B cell (primary cell): Measurements from ENCODE around the gene OR4N2. TPM values are rescaled to one million over a fixed set of nuclear protein-coding genes. Genes with fewer than 3 reads are reported as not detected.
"Not testable (repeated sequence)": the region's sequence is repeated elsewhere in the genome, so short reads cannot be mapped to it uniquely, and the experiment has no call there.

Source experiments
- ATAC-seq: fragments of 200-7000 bp; cut with Tn5 transposase; one replicate; pipeline ENCODE4 v1.10.0; 2021; ENCODE audit warnings: low read depth, mild to moderate bottlenecking, moderate number of reproducible peaks, moderate library complexity
- CTCF ChIA-PET: fragments of 350-600 bp; sonication (Branson Sonifier 250); formaldehyde crosslinking; loops from one replicate; lab custom pipeline; 2021; ENCODE audit warnings: antibody characterized with exemption, inconsistent platforms; lab: Charles Lee
- POLR2A ChIA-PET: fragments of 350-600 bp; sonication (Branson Sonifier 250); formaldehyde crosslinking; loops from one replicate; lab custom pipeline; 2021; ENCODE audit warnings: antibody characterized with exemption; lab: Charles Lee
- DNase-seq: peaks from one replicate; pipeline ENCODE4 v3.0.0; 2013
- H2AFZ ChIP-seq: 2 replicates; pipeline ENCODE4 v1.6.1; 2012; ENCODE audit warnings: mild to moderate bottlenecking, low read depth, low read length; ENCODE audit not compliant: insufficient read depth, poor library complexity, severe bottlenecking
- H3K27ac ChIP-seq, 2 donors: 1 replicate in 1 of 2; 2 replicates in 1 of 2; pipeline ENCODE4 v1.5.1; 2012 to 2013; ENCODE audit warnings: low read length in 2 of 2, mild to moderate bottlenecking in 2 of 2, moderate library complexity in 1 of 2
- H3K27me3 ChIP-seq, 4 experiments: fragments of 200-600 bp in 1 of 4; sonication (generic) in 1 of 4; replicated peaks in 1 of 4; 1 replicate in 2 of 4; 2 replicates in 2 of 4; pipeline versions ENCODE4 v1.6.1 to v1.7.0; 2013 to 2016; ENCODE audit warnings: low read length in 3 of 4, mild to moderate bottlenecking in 2 of 4, mixed read lengths in 1 of 4, moderate library complexity in 1 of 4; ENCODE audit not compliant: insufficient read depth in 4 of 4, control insufficient read depth in 3 of 4; ENCODE audit errors: control extremely low read depth in 1 of 4
- H3K36me3 ChIP-seq, 2 experiments: replicated peaks in 1 of 2; 1 replicate in 1 of 2; 2 replicates in 1 of 2; pipeline versions ENCODE4 v1.6.1 to v1.7.1; 2013; ENCODE audit warnings: low read length in 1 of 2; ENCODE audit not compliant: insufficient read depth in 2 of 2, control insufficient read depth in 1 of 2; ENCODE audit errors: control extremely low read depth in 1 of 2, extremely low read depth in 1 of 2
- H3K4me1 ChIP-seq, 2 donors: fragments of 200-600 bp in 1 of 2; sonication (generic) in 1 of 2; 1 replicate in 1 of 2; 2 replicates in 1 of 2; pipeline versions ENCODE4 v1.5.1 to v1.6.1; 2013 to 2017; ENCODE audit warnings: low read length in 2 of 2; ENCODE audit not compliant: control insufficient read depth in 2 of 2, insufficient read depth in 2 of 2
- H3K4me2 ChIP-seq: replicated peaks from 2 replicates; pipeline ENCODE3; 2012; ENCODE audit warnings: mild to moderate bottlenecking, low read depth, low read length; ENCODE audit not compliant: poor library complexity, severe bottlenecking
- H3K4me3 ChIP-seq, 5 experiments: fragments of 200-600 bp in 1 of 5; sonication (generic) in 1 of 5; 1 replicate in 3 of 5; 2 replicates in 2 of 5; pipeline versions ENCODE4 v1.5.1 to v1.7.0; 2011 to 2016; ENCODE audit warnings: low read length in 4 of 5, mild to moderate bottlenecking in 4 of 5, low read depth in 2 of 5, control low read depth in 1 of 5, moderate library complexity in 1 of 5; ENCODE audit not compliant: insufficient read depth in 1 of 5; ENCODE audit errors: control extremely low read depth in 1 of 5, extremely low read depth in 1 of 5
- H3K79me2 ChIP-seq: fragments of 200-600 bp; sonication (generic); one replicate; pipeline ENCODE4 v1.6.0; 2016; ENCODE audit warnings: low read length; ENCODE audit not compliant: control insufficient read depth, insufficient read depth
- H3K9ac ChIP-seq: fragments of 200-600 bp; sonication (generic); 2 replicates; pipeline ENCODE4 v1.6.1; 2017; ENCODE audit warnings: mild to moderate bottlenecking, low read length, moderate library complexity
- H3K9me3 ChIP-seq, 3 donors: one replicate each; pipeline versions ENCODE4 v1.6.1 to v1.7.1; 2013; ENCODE audit warnings: low read length in 2 of 3; ENCODE audit not compliant: control insufficient read depth in 2 of 3, insufficient read depth in 1 of 3; ENCODE audit errors: control extremely low read depth in 1 of 3
- H4K20me1 ChIP-seq: 2 replicates; pipeline ENCODE4 v1.6.0; 2012; ENCODE audit warnings: mild to moderate bottlenecking, low read length; ENCODE audit not compliant: insufficient read depth, control insufficient read depth, poor library complexity, severe bottlenecking
- H3K27ac Mint-ChIP-seq: one replicate; pipeline ENCODE4 v1.8.0; 2021; ENCODE audit warnings: mixed read lengths
- H3K27me3 Mint-ChIP-seq: one replicate; pipeline ENCODE4 v1.8.0; 2021; ENCODE audit warnings: mixed read lengths
- H3K4me1 Mint-ChIP-seq: one replicate; pipeline ENCODE4 v1.8.0; 2021; ENCODE audit warnings: mixed read lengths
- H3K4me3 Mint-ChIP-seq: one replicate; pipeline ENCODE4 v1.8.0; 2021; ENCODE audit warnings: mixed read lengths
- H3K9me3 Mint-ChIP-seq: one replicate; pipeline ENCODE4 v1.8.0; 2022; ENCODE audit warnings: mixed read lengths; ENCODE audit not compliant: insufficient read depth
- EZH2 ChIP-seq: IDR thresholded peaks from 2 replicates; pipeline ENCODE4 v1.6.1; 2012; ENCODE audit warnings: borderline replicate concordance, low read depth, mild to moderate bottlenecking, moderate library complexity, low read length; ENCODE audit not compliant: insufficient read depth, poor library complexity, severe bottlenecking
- WGBS: methylation state at CpG from one replicate; pipeline ENCODE4 v1.1.5; 2013; ENCODE audit warnings: missing lambda C conversion rate; ENCODE audit not compliant: insufficient coverage; 5-methylcytosine and 5-hydroxymethylcytosine counted together
- intact Hi-C: fragments of 100-400 bp; cut with micrococcal nuclease; formaldehyde crosslinking; loops from one replicate; pipeline ENCODE4 v1.10.0; 2022
- polyA plus RNA-seq: library from polyadenylated mRNA; depleted of rRNA; stranded (reverse); fragments of >200 nt; gene quantifications from 2 replicates; pipeline ENCODE4 v1.2.3, GENCODE V29; 2012
- total RNA-seq, 2 donors: library from RNA; stranded (reverse); fragments of 120-200 nt in 1 of 2; gene quantifications; 1 replicate in 1 of 2; 2 replicates in 1 of 2; pipeline versions ENCODE4 v1.2.3 to v1.2.4, GENCODE V29; 2013 to 2022
- TF ChIP-seq, protein P1 (sequence below): fragments of 200-600 bp; IDR thresholded peaks from one replicate; pipeline ENCODE4 v1.8.0; 2022; ENCODE audit warnings: antibody characterized with exemption, mild to moderate bottlenecking

Gene OR4N2
- total and polyA plus RNA-seq, 2 donors (not counting 1 experiment from before 2014, with no cell fraction given), result not detected

DNA sequence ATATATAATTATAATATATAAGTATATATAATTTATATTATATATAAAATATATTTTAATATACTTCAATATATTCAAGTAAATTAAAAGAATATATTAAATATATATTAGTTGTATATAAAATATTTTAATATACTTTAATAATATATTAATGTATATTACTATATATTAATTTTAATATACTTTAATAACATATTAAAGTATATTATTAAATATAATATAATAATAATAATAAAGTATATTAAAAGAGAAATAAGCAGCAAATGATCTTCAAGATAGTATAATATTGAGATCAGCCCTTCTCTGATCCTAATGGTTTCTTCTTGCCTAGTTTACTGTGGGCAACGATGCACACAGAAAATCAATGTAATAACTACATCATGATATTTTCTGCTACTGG lies 28.0 kb upstream of the OR4N2 start:
- POLR2A ChIA-PET, result no interaction called here
- WGBS, result no CpG with 5 or more reads among the region's 1 CpG
- H3K79me2 ChIP-seq, result no peaks in the 10 kb centered on the region
- intact Hi-C loops, result no loop called here
- H3K4me2 ChIP-seq, result no peak overlapping the region
- no peak overlapping the region for H3K9ac ChIP-seq
- DNase-seq (no peak), ATAC-seq (no peak)
- H3K4me1 ChIP-seq, result no peaks in the 10 kb centered on the region
- TF ChIP-seq, protein P1, sequence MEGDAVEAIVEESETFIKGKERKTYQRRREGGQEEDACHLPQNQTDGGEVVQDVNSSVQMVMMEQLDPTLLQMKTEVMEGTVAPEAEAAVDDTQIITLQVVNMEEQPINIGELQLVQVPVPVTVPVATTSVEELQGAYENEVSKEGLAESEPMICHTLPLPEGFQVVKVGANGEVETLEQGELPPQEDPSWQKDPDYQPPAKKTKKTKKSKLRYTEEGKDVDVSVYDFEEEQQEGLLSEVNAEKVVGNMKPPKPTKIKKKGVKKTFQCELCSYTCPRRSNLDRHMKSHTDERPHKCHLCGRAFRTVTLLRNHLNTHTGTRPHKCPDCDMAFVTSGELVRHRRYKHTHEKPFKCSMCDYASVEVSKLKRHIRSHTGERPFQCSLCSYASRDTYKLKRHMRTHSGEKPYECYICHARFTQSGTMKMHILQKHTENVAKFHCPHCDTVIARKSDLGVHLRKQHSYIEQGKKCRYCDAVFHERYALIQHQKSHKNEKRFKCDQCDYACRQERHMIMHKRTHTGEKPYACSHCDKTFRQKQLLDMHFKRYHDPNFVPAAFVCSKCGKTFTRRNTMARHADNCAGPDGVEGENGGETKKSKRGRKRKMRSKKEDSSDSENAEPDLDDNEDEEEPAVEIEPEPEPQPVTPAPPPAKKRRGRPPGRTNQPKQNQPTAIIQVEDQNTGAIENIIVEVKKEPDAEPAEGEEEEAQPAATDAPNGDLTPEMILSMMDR, result no peak
- no peak for TF ChIP-seq EZH2
- H2AFZ ChIP-seq, result no peak overlapping the region
- no peak overlapping the region for H3K27ac ChIP-seq
- no peaks in the 10 kb centered on the region for H3K4me1 Mint-ChIP-seq
- H3K27ac Mint-ChIP-seq, result no peak overlapping the region
- peaks cover 1 to 12% (median 11%) of the 10 kb centered on the region in 3 donors for H3K9me3 ChIP-seq
- no peaks in the 10 kb centered on the region for H4K20me1 ChIP-seq
- no peak overlapping the region for H3K4me3 ChIP-seq
- CTCF ChIA-PET, result no interaction called here
- peaks cover 3% of the 10 kb centered on the region for H3K9me3 Mint-ChIP-seq
- no peaks in the 10 kb centered on the region for H3K36me3 ChIP-seq
- H3K27me3 Mint-ChIP-seq, result no peaks in the 10 kb centered on the region
- H3K4me3 Mint-ChIP-seq, result no peak overlapping the region
- H3K27me3 ChIP-seq, result peaks cover 0 to 5% (median 0%) of the 10 kb centered on the region in 4 experiments

DNA sequence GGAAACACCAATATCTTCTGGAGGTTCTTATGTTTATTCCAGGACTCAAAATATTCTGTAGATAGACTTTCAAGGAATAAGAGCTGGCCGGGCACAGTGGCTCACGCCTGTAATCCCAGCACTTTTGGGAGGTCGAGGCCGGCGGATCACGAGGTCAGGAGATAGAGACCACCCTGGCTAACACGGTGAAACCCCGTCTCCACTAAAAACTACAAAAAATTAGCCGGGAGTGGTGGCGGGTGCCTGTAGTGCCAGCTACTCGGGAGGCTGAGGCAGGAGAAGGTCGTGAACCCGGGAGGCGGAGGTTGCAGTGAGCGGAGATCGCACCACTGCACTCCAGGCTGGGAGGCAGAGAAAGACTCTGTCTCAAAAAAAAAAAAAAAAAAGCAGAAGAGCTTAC lies 17.7 kb upstream of the OR4N2 start:
- H2AFZ ChIP-seq, H3K4me3 ChIP-seq, H3K9ac ChIP-seq, POLR2A ChIA-PET, H3K4me1 Mint-ChIP-seq, H3K27me3 Mint-ChIP-seq, H3K36me3 ChIP-seq, H3K79me2 ChIP-seq, H3K4me3 Mint-ChIP-seq, H3K27ac ChIP-seq, CTCF ChIA-PET, intact Hi-C loops, DNase-seq, H3K4me1 ChIP-seq, H3K27me3 ChIP-seq, ATAC-seq, H3K9me3 ChIP-seq, H3K9me3 Mint-ChIP-seq, H4K20me1 ChIP-seq, H3K4me2 ChIP-seq, H3K27ac Mint-ChIP-seq: not testable (repeated sequence)
- 83% methylated on average over 15 of the region's 16 CpGs for WGBS

DNA sequence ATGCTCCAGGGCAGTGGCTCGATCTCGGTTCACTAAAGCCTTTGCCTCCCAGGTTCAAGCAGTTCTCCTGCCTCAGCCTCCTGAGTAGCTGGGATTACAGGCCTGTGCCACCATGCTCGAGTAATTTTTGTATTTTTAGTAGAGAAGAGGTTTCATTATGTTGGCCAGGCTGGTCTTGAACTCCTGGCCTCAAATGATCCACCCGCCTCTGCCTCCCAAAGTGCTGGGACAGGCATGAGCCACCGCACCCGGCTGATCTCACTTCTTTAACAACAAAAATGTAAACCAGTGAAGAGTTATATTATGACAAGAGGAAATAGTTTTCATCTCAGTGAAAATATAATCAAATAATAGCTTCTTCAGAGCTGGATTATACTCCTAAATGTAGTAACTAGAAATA lies 16.3 kb upstream of the OR4N2 start:
- POLR2A ChIA-PET, H4K20me1 ChIP-seq, H3K4me2 ChIP-seq, ATAC-seq, H3K4me3 Mint-ChIP-seq, H3K79me2 ChIP-seq, CTCF ChIA-PET, H3K4me1 Mint-ChIP-seq, H3K9ac ChIP-seq, DNase-seq, H3K27me3 Mint-ChIP-seq, H3K9me3 ChIP-seq, H3K27ac ChIP-seq, H3K4me3 ChIP-seq, H3K27ac Mint-ChIP-seq, H2AFZ ChIP-seq, H3K36me3 ChIP-seq, H3K9me3 Mint-ChIP-seq, H3K27me3 ChIP-seq, intact Hi-C loops, H3K4me1 ChIP-seq: not testable (repeated sequence)
- WGBS, result 75% methylated on average over 3 of the region's 6 CpGs
